Measurements from ENCODE around the gene F12.

Gene F12

GRCh38 chr5:177410575-177410974 lies 1.2 kb upstream of the F12 start:
- no peak for DNase-seq (ENCODE audit: low spot score)

DNA sequence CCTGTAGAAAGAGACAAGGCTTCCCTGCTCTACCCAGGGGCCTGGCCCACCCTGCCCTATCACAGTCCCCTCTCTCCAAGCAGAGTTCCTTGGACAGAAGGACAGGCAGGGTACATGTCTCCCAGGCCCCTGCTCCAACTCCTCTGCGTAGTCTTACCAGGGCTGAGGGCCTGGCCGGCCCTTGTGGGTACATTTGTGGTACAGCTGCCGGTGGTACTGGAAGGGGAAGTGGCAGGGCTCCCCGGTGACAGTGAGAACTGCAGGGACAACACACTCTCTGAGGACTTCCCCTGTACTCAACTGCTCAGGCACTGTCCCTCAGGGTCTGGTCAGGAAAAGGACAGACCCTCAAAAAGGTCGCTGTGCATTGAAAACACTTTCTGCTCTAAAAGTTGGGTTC lies 3.6 kb downstream of the F12 start:
- no peak for DNase-seq (ENCODE audit: low spot score)

DNA sequence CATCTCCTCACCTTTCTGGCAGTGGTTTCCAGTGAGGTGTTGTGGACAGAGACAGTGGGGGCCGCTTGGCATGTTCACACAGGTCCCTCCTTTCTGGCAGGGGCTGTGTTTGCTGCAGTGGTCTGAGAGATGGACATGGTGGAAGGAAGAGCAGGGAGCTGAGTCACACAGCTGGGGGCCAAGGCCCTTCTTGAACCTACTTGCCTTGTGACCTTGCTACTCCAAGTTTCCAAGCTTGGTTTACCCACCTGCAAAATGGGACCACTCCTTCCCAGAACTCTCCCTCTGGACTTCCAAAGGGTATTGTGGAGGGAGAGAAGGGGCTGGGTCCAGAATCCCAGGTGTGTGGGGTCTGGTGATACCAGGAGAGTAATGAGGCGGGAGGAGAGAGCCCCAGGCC lies 4.1 kb downstream of the F12 start:
- no peak for DNase-seq (ENCODE audit: low spot score)

DNA sequence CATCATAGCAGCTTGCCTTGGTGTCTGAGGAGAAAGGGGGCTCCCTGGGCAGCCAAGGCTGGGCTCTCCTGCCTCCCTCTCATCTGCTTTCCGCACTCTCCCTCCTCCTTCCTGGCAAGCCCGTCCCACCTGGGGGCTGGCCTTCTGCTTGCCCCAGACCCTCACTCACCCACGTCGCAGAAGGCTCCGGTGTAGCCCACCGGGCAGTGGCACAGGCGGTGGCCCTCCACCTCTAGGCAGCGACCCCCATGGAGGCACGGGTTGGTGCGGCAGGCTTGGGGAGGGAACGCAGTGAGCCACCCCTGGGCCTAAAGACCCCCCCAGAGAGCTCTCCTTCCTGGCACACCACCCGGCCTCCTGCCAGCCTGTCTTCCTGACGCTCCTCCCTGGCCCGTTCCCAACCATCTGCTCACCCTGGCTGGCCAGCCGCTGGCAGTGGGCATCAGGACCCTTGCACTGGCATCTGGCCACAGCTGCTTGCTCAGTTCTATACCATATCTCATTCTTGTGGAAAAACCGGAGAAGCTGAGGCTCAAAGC lies 4.7 kb downstream of the F12 start:
- no peak for DNase-seq (ENCODE audit: low spot score)

- DNase-seq (ENCODE audit: low spot score): peak; percentile 95
Measured at GRCh38 chr5:177403792-177404640, 5.3 kb downstream of the F12 start.

- no peak for DNase-seq (ENCODE audit: low spot score)
Measured at GRCh38 chr5:177403102-177403791, 6.1 kb downstream of the F12 start.

GRCh38 chr5:177402271-177403043 lies 6.9 kb downstream of the F12 start:
- DNase-seq (ENCODE audit: low spot score): peak; percentile 54

GRCh38 chr5:177399997-177400868 lies 9.1 kb downstream of the F12 start, which contains the start of gene PFN3:
Gene PFN3, minus strand, starts transcription at chr5:177400661. Its CDS starts 85 bp downstream, at chr5:177400576.
- DNase-seq (ENCODE audit: low spot score): peak; percentile 55

DNA sequence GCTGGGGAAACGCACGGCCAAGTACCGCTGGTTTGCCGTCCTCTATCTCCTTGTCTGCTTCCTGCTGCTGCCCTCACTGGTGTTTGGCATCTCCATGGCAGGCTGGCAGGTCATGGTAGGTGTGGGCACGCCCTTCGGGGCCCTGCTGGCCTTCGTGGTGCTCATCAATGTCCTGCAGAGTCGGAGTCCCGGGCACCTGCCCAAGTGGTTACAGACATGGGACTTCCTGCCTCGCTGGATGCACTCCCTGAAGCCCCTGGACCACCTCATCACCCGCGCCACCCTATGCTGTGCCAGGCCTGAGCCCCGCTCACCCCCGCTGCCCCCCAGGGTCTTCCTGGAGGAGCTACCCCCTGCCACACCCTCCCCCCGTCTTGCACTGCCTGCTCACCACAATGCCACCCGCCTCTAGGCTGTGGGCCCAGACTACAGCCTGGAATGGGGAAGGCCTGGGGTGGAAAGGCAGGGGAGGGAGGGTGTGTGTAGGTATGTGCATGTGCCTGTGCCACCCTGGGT lies 11.4 kb downstream of the F12 start:
- DNase-seq (ENCODE audit: low spot score): no peak

GRCh38 chr5:177396807-177397206 lies 12.6 kb downstream of the F12 start:
- no peak for DNase-seq (ENCODE audit: low spot score)

GRCh38 chr5:177396078-177396477 lies 13.3 kb downstream of the F12 start:
- no peak for DNase-seq (ENCODE audit: low spot score)

DNA sequence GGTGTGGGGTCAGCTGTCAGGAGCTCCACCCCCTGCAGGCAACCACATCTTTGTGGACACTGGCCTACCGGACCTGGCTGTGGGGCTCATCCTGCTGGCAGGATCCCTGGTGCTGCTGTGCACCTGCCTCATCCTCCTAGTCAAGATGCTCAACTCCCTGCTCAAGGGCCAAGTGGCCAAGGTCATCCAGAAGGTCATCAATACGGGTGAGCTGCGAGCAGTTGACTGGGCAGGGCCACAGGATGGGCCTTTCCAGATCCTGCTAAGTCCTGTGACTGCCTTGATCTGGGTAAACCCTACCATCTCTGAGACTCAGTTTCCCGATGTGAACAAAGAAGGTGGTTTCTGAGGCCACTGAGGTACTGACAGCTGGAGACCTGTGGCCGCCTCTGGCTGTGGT lies 15.4 kb downstream of the F12 start:
- DNase-seq (ENCODE audit: low spot score): no peak

DNA sequence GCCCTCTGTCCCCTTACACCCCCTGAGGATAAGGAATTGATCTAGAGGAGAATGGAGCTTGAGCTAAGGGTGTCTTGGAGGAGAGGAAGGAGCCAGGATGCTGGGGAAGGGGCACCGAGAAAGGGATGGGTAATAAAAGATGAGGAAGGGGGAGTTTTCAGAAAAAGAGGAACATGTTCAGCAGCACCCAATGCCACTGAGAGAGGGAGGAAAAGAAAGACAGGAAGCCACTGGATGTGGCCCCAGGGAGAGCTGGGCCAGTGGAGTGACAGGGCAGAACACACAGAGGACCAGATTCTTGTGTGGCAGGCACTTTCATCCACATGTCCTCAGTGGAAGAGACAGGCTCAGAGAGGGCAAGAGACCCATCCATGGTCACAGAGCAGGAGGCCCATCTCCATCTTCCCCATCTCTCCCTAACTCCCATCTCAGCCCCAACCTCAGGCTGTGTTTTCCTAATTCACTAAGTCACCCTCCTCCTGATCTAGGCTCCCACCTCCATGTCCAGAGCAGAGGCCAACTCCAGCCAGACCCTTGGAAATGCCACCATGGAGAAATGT lies 16.1 kb downstream of the F12 start:
- DNase-seq (ENCODE audit: low spot score): no peak

DNA sequence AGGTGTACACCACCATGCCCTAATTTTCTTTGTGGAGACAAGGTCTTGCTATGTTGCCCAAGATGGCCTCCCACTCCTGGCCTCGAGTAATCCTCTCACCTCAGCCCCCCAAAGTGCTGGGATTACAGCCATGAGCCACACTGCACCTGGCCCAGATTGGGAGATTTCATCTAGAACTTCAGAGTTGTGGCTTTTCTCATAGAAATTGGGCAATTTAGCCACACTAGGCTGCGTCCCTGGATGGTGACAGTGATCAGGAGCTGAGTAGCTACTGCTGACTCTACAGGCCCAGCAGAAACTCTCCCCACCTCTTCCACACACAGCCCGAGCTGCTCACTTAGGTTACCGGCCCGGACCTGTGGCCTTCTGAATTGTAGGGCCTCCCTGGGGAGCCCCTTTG lies 16.6 kb downstream of the F12 start:
- DNase-seq (ENCODE audit: low spot score): no peak

DNA sequence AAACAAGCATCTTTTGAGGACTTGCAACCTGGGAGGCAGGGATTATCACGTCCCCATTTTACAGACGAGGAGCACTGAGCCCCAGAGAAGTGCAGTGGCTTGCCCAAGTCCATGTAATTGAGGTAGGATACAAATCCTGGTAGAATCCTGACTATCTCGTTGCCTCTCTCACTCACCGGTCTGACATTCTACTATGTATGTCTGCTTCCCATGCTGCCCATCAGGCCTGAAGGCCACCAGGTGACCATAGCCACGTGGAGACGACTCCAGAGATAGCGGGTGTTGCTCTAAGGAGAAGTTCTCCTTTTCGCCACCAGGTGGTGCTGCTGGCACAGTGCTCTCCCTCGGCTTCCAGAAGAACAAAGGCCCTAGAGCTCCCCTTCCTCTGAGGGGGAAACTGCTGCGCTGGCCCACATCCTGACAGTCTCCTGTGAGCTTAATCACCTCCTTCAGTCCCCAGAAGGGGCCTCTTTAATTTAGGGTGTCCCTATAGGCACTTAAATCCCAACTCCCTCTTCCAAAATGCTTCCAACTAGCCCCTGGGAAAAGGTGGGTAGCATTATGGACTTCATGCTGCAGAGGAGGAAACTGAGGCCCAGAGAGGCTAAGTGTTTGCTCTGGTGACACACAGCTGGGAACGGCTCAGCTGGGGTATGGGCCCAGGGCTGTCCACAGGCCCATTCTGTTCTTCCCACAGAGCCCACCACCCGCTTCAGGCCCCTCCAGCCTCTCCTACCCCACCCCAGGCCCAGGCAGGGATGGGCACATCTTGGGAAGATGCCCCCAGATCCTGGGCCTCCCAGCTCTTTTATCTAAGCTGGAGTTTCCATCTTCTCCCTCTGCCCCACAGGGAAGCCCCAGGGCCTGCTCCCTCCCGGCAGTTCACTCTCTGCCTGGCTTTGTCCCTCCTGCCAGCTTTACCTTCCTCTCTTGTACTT lies 18.7 kb downstream of the F12 start:
- peak; percentile 91 for DNase-seq (ENCODE audit: low spot score)

GRCh38 chr5:177389241-177390169 lies 19.9 kb downstream of the F12 start:
- DNase-seq (ENCODE audit: low spot score): peak; percentile 79

- no peak for DNase-seq (ENCODE audit: low spot score)
Measured at GRCh38 chr5:177388521-177389052, 20.8 kb downstream of the F12 start.

DNA sequence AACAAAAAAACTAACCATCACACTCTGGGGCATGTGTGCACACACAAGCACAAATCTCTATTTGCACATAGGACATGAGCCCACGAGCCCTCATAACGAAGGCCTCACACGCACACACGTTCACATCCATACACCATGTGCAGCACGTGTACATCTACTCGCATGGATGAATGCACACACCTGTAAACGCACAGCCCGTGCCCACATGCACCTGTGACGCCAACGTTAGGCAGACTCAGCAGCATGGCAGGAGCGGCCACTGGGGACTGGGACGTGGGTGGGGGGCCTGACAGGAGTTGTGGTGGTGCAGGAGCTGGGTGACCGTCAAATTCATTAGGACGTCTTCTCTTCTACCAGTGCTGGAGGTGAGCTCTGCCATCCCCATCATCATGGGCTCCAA lies 22.0 kb downstream of the F12 start:
- DNase-seq (ENCODE audit: low spot score): no peak
